ENCODE measurements around the gene SMIM1.

GRCh38 chr1:3772715-3773571 is at the start of gene SMIM1:
- TF ChIP-seq CTCF (IDR thresholded peaks at IDR 0.05) (no peak), POLR2A (IDR thresholded peaks at IDR 0.05) (no peak)

All from right lobe of liver (tissue), 4 donors.